ENCODE measurements around the gene ATP8B1. TPM values are rescaled to one million over a fixed set of nuclear protein-coding genes. Genes with fewer than 3 reads are reported as not detected.
A peak's percentile ranks its signal among the peaks of the same experiment; 100 is the strongest.

Gene ATP8B1
- total and polyA plus RNA-seq, 2 of the 4 experiments (the other 2 are of a cell fraction): 64.3 to 136 TPM

DNA sequence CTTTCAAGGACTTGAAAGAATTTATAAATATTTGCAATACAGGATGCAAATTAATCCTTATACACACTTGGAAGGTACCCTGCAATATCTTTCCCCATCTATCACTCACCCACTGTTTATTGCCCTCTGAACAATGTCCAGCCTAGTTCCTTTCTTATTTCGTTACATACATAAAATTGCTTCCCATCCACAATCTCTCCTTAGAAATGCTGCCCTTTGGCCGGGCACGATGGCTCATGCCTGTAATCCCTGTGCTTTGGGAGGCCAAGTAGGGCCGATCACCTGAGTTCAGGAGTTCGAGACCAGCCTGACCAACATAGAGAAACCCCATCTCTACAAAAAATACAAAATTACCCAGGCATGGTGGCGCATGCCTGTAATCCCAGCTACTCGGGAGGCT, 41.2 kb upstream of the ATP8B1 start:
- ChIA-PET CTCF (interaction anchor here (1.1 kb wide), 1 partner anchor 38 kb away, joined by 3 read pairs; no protein-coding TSS in a partner anchor), POLR2A (ENCODE audit: unreplicated experiment) (no interaction called here)
- H4K8ac ChIP-seq (ENCODE audit: low read depth in 2 of 2, low read length in 2 of 2): peak overlapping the region in 1 of 2 experiments; percentile 30; a peak in 1 of 4 replicates
- H3K14ac ChIP-seq (replicated peaks; ENCODE audit: low read depth, low read length): no peak overlapping the region
- H3K56ac ChIP-seq (ENCODE audit: extremely low read depth, insufficient read depth, low read length): no peak overlapping the region
- 97% methylated on average over 3 of the region's 7 CpGs; no CpG with 5 or more reads in 1 of the 2 experiments for WGBS, 2 experiments (ENCODE audit: extremely low coverage in 2 of 2, insufficient read length in 1 of 2)
- BruUV-seq (replicated peaks): no TSS peak
- peak overlapping the region; percentile 85 for H2AK5ac ChIP-seq (ENCODE audit: low read depth, low read length)
- H3K9ac ChIP-seq (ENCODE audit: low read depth, low read length): no peak overlapping the region
- in situ Hi-C loops (cut with MboI; ENCODE audit: low sequenced_read_pairs): no loop called here
- no peak for TF ChIP-seq RCOR1 (IDR thresholded peaks at IDR 0.05; ENCODE audit: insufficient replicate concordance, low read length)
- no peak for TF ChIP-seq MAFK (IDR thresholded peaks at IDR 0.05; ENCODE audit: low read depth, low read length)
- TF ChIP-seq BHLHE40 (IDR thresholded peaks at IDR 0.05; ENCODE audit: low read depth, low read length): no peak
- TF ChIP-seq ELK1 (IDR thresholded peaks at IDR 0.05; ENCODE audit: borderline replicate concordance, low read depth, low read length): no peak
- no peak for TF ChIP-seq USF2 (IDR thresholded peaks at IDR 0.05; ENCODE audit: low read depth, low read length)
- TF ChIP-seq POLR2A (IDR thresholded peaks at IDR 0.05; ENCODE audit: low read depth, low read length): no peak
- no peak for TF ChIP-seq MXI1 (IDR thresholded peaks at IDR 0.05; ENCODE audit: borderline replicate concordance, low read depth, low read length)
- TF ChIP-seq CHD1 (IDR thresholded peaks at IDR 0.05; ENCODE audit: low read depth, low read length): no peak
- no peak for TF ChIP-seq RAD21 (IDR thresholded peaks at IDR 0.05; ENCODE audit: low read length)
- peaks cover 13% of the 10 kb centered on the region for H3K4me1 ChIP-seq (ENCODE audit: control insufficient read depth, insufficient read depth, low read length)
- no peak overlapping the region for H3K4me2 ChIP-seq (ENCODE audit: low read depth, low read length)
- no peak overlapping the region; the same call in 2 of the 3 replicates for H2BK15ac ChIP-seq (ENCODE audit: low read depth, low read length)
- no peak overlapping the region; the same call in 1 of the 2 replicates for H2BK20ac ChIP-seq (ENCODE audit: low read depth, low read length)
- no peak overlapping the region for H3K27ac ChIP-seq (ENCODE audit: insufficient read depth, low read length)
- peak overlapping the region; percentile 67 for H2BK120ac ChIP-seq (ENCODE audit: low read depth, low read length)
- no peak overlapping the region for H4K91ac ChIP-seq (ENCODE audit: insufficient read depth, low read depth, low read length)
- no peak overlapping the region for H3K4me3 ChIP-seq (ENCODE audit: insufficient read depth, low read depth, low read length)
- no peak overlapping the region for H2AK9ac ChIP-seq (replicated peaks; ENCODE audit: low read depth, low read length, poor library complexity)
- dilution Hi-C loops (cut with HindIII; ENCODE audit: low sequenced_read_pairs, unreplicated experiment): no loop called here
- DNase-seq (no peak), ATAC-seq (ENCODE audit: low read depth) (no peak)
- no peak overlapping the region for H2AFZ ChIP-seq (replicated peaks; ENCODE audit: low read length, poor library complexity)
- intact Hi-C loops (cut with micrococcal nuclease): loop anchor here (5.0 kb wide), 1 partner anchor 37 kb away; no protein-coding TSS in a partner anchor
- peaks cover 0 to 5% of the 10 kb centered on the region in 2 experiments; a peak in 1 of 4 replicates for H3K79me1 ChIP-seq (ENCODE audit: low read depth in 1 of 2, low read length in 2 of 2)
- H3K4ac ChIP-seq (ENCODE audit: low read depth, low read length): no peak overlapping the region
- H3K36me3 ChIP-seq (ENCODE audit: control insufficient read depth, insufficient read depth, low read length): no peaks in the 10 kb centered on the region
- peaks cover 4% of the 10 kb centered on the region for H3K9me1 ChIP-seq (ENCODE audit: insufficient read depth, low read length)
- no peaks in the 10 kb centered on the region for H4K20me1 ChIP-seq (ENCODE audit: insufficient read depth, low read length)
- H3K9me3 ChIP-seq (ENCODE audit: control insufficient read depth, insufficient read depth, low read length): no peaks in the 10 kb centered on the region
- no peak overlapping the region for H4K5ac ChIP-seq (ENCODE audit: low read depth, low read length)
- peak overlapping the region; percentile 15 for H2BK5ac ChIP-seq (ENCODE audit: low read depth, low read length, poor library complexity, severe bottlenecking)
- no peaks in the 10 kb centered on the region for H3K27me3 ChIP-seq (ENCODE audit: control insufficient read depth, insufficient read depth, low read length)
- H3K18ac ChIP-seq (ENCODE audit: low read depth, low read length): peak overlapping the region; percentile 1; the same call in 1 of the 2 replicates
- no peak overlapping the region for H3K23ac ChIP-seq (ENCODE audit: low read depth, low read length)
